ENCODE data around the gene LCE6A. TPM values are rescaled to one million over a fixed set of nuclear protein-coding genes. Genes with fewer than 3 reads are reported as not detected.

The LCE6A gene
- total and polyA plus RNA-seq, 9 donors: not detected

- 50 to 69% (median 60%) methylated on average over 3 of the region's 3 CpGs for WGBS, 3 donors
- Histone ChIP-seq H3K9me3 (no peaks in the 10 kb centered on the region), H3K4me3 (no peak within 1 kb of the TSS), H3K36me3 (no peaks in the 10 kb centered on the region), H3K27ac (no peak within 1 kb of the TSS), H3K27me3 (no peaks in the 10 kb centered on the region), H3K4me1 (ENCODE audit: insufficient read depth) (no peaks in the 10 kb centered on the region)
- intact Hi-C loops (cut with DNase I): no loop called here
- TF ChIP-seq CTCF (IDR thresholded peaks at IDR 0.05): no peak
- no peak for TF ChIP-seq EP300 (IDR thresholded peaks at IDR 0.05)
- TF ChIP-seq POLR2A (IDR thresholded peaks at IDR 0.05): no peak
- DNase-seq: no peak
Measured at GRCh38 chr1:152806576-152806975, 36.1 kb upstream of the LCE6A start, which contains the start of gene LCE1C. TSS of gene LCE1C (minus strand) at chr1:152806651. CDS start at chr1:152805478, 1,173 bp downstream.

GRCh38 chr1:152811050-152811449 is 31.6 kb upstream of the LCE6A start:
- DNase-seq: no peak
- intact Hi-C loops (cut with DNase I): no loop called here
- Histone ChIP-seq H3K27ac (no peak overlapping the region), H3K27me3 (no peaks in the 10 kb centered on the region), H3K4me3 (no peak overlapping the region), H3K9me3 (no peaks in the 10 kb centered on the region), H3K4me1 (ENCODE audit: insufficient read depth) (no peaks in the 10 kb centered on the region), H3K36me3 (no peaks in the 10 kb centered on the region)
- TF ChIP-seq EP300 (IDR thresholded peaks at IDR 0.05) (no peak), POLR2A (IDR thresholded peaks at IDR 0.05) (no peak), CTCF (IDR thresholded peaks at IDR 0.05) (no peak)
- 85 to 88% (median 88%) methylated on average over 2 of the region's 2 CpGs for WGBS, 3 donors

- no peak within 1 kb of the TSS for H3K4me3 ChIP-seq
- no peaks in the 10 kb centered on the region for H3K4me1 ChIP-seq (ENCODE audit: insufficient read depth)
- H3K27ac ChIP-seq: no peak within 1 kb of the TSS
- no peak for DNase-seq
- intact Hi-C loops (cut with DNase I): no loop called here
- no peaks in the 10 kb centered on the region for H3K27me3 ChIP-seq
- no peaks in the 10 kb centered on the region for H3K9me3 ChIP-seq
- 91 to 94% (median 92%) methylated on average over 2 of the region's 2 CpGs for WGBS, 3 donors
- no peaks in the 10 kb centered on the region for H3K36me3 ChIP-seq
- TF ChIP-seq CTCF (IDR thresholded peaks at IDR 0.05) (no peak), EP300 (IDR thresholded peaks at IDR 0.05) (no peak), POLR2A (IDR thresholded peaks at IDR 0.05) (no peak)
Measured at GRCh38 chr1:152811671-152812070, 31.0 kb upstream of the LCE6A start, which contains the start of gene LCE1B. TSS of gene LCE1B (plus strand) at chr1:152811971. CDS start at chr1:152812447, 476 bp downstream.

GRCh38 chr1:152817309-152817708 is 25.3 kb upstream of the LCE6A start:
- Histone ChIP-seq H3K36me3 (no peaks in the 10 kb centered on the region), H3K9me3 (no peaks in the 10 kb centered on the region), H3K27me3 (no peaks in the 10 kb centered on the region), H3K27ac (no peak overlapping the region), H3K4me1 (ENCODE audit: insufficient read depth) (no peaks in the 10 kb centered on the region), H3K4me3 (no peak overlapping the region)
- intact Hi-C loops (cut with DNase I): no loop called here
- WGBS, 3 donors: 90 to 93% (median 91%) methylated on average over 6 of the region's 6 CpGs
- no peak for TF ChIP-seq POLR2A (IDR thresholded peaks at IDR 0.05)
- TF ChIP-seq CTCF (IDR thresholded peaks at IDR 0.05): no peak
- no peak for TF ChIP-seq EP300 (IDR thresholded peaks at IDR 0.05)
- DNase-seq: no peak
